Activated CD4-positive, alpha-beta T cell treated with anti-CD3 and anti-CD28 coated beads, Interleukin-2, amount 10 ng/mL, durations not matched to agents 24 days and 14 days (primary cell): ENCODE measurements around the gene PLPP4. TPM values are rescaled to one million over a fixed set of nuclear protein-coding genes. Genes with fewer than 3 reads are reported as not detected.

Experiments used
- DNase-seq: peaks from one replicate; pipeline ENCODE4 v3.0.0; 2022
- H3K27ac Mint-ChIP-seq: one replicate; pipeline ENCODE4 v1.8.0; 2022; ENCODE audit warnings: mild to moderate bottlenecking, mixed read lengths
- H3K27me3 Mint-ChIP-seq: one replicate; pipeline ENCODE4 v1.8.0; 2022; ENCODE audit warnings: mixed read lengths
- H3K36me3 Mint-ChIP-seq: one replicate; pipeline ENCODE4 v1.8.0; 2022; ENCODE audit warnings: low read depth, mild to moderate bottlenecking, mixed read lengths
- H3K4me1 Mint-ChIP-seq: one replicate; pipeline ENCODE4 v1.8.0; 2021; ENCODE audit warnings: mixed read lengths
- H3K4me3 Mint-ChIP-seq: one replicate; pipeline ENCODE4 v1.8.0; 2022; ENCODE audit warnings: mild to moderate bottlenecking, moderate library complexity, mixed read lengths
- H3K9me3 Mint-ChIP-seq: one replicate; pipeline ENCODE4 v1.8.0; 2021; ENCODE audit warnings: mixed read lengths
- intact Hi-C: fragments of 100-400 bp; cut with micrococcal nuclease; formaldehyde crosslinking; loops from one replicate; pipeline ENCODE4 v1.15.1; 2023
- total RNA-seq: library from RNA; stranded (reverse); gene quantifications from 2 replicates; pipeline ENCODE4 v1.2.3, GENCODE V29; 2022

PLPP4 gene
- total RNA-seq, 1 donor from 2014 or later = not detected

DNA sequence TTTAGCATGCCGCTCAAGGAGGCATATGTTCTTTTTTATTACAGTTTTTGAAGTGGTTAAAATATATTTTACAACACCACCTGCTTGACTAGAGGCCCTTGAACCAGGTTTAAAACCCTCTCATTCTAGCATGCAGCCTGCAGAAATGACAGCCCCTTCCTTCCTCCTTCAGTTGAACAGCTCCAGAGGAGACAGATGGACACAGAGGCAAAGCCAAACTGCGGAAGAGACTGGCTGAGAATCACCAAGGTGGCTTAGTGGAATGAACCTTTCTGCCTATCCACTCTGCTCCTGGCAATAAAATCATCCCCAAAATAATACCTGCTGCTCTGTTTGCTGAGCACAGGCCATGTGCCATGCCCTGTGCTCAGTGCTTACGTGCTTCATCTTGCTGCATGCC lies 23.9 kb upstream of the PLPP4 start:
- Mint-ChIP-seq H3K27me3 (peaks cover 20% of the 10 kb centered on the region), H3K27ac (no peak overlapping the region), H3K4me3 (no peak overlapping the region), H3K4me1 (no peaks in the 10 kb centered on the region), H3K9me3 (no peaks in the 10 kb centered on the region), H3K36me3 (no peaks in the 10 kb centered on the region)
- intact Hi-C loops = no loop called here
- DNase-seq = no peak

DNA sequence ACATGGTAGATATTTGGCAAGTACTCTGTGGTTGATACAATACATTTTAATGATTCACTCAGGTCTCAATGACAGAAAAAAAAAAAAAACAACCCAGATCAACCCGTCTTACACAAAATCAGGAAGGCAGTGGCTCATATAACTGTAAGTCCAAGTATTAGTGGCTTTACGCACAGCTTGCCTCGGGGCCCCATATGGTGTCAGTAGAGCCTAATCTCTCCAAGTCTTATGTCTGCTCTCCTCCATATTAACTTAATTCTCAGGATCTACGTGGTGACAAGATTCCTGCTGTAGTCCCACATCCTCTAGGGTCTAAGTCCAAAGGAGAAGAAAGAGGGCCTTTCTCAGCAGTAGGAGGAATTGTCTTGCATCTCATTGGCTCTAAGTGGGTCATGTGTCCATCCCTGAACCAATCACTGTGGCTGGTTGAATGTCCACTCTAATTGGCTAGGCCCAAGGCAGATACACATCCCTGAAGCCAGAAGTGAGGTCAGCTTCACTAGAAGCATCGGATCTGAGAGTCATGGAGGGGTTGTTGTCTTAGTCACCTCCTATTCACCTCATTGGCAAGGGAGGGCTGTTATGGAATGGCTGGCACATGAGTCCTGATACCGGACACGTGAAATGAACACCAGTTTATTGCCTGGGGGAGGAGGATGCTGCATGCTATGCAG lies 20.5 kb upstream of the PLPP4 start:
- no peaks in the 10 kb centered on the region for H3K9me3 Mint-ChIP-seq
- no peak overlapping the region for H3K27ac Mint-ChIP-seq
- no peaks in the 10 kb centered on the region for H3K4me1 Mint-ChIP-seq
- no peaks in the 10 kb centered on the region for H3K36me3 Mint-ChIP-seq
- H3K27me3 Mint-ChIP-seq = peaks cover 9% of the 10 kb centered on the region
- H3K4me3 Mint-ChIP-seq = no peak overlapping the region
- DNase-seq = no peak
- intact Hi-C loops = no loop called here

DNA sequence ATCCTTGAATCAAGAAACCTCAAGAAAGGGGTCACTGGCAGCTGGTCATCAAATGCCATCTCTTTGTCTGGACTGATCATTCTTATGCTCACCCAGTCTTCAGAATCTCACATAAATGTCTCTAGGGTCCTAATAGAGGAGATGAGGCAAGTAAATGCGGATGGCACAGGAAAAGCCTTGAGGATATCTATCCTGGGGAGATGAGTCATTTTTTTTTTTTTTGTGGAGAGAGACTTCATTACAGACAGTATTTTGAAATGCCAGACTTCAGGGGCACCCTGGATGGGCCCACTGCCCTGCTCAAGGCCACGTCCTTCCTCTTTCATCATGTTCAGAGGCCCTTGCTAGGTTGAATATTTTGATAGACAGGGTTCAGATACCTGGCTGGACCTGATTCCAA lies 19.5 kb upstream of the PLPP4 start:
- Mint-ChIP-seq H3K27ac (no peak overlapping the region), H3K9me3 (no peaks in the 10 kb centered on the region), H3K4me3 (no peak overlapping the region), H3K36me3 (no peaks in the 10 kb centered on the region), H3K4me1 (no peaks in the 10 kb centered on the region), H3K27me3 (peaks cover 4% of the 10 kb centered on the region)
- intact Hi-C loops = no loop called here
- DNase-seq = no peak

DNA sequence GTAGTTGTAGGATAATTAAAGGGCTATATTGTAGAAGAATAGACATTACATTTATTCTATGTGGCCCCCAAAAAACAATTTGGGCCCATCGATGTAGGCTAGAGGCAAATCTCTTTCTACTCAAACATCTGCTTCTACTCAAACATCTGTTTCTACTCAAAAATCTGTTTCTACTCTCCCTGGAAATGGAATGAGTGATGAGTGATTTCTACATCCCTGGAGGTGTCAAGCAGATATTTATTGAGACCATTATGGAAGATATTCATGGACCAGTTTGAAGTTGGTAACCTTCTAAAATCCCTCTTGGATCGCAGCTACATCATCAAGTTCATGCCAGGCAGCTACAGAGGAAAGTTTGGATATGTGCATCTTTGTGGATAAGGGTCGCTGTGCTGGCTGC lies 5.1 kb upstream of the PLPP4 start:
- Mint-ChIP-seq H3K9me3 (no peaks in the 10 kb centered on the region), H3K36me3 (no peaks in the 10 kb centered on the region), H3K27me3 (peaks cover 15% of the 10 kb centered on the region), H3K27ac (no peak overlapping the region), H3K4me3 (no peak overlapping the region), H3K4me1 (no peaks in the 10 kb centered on the region)
- DNase-seq = no peak
- intact Hi-C loops = no loop called here

DNA sequence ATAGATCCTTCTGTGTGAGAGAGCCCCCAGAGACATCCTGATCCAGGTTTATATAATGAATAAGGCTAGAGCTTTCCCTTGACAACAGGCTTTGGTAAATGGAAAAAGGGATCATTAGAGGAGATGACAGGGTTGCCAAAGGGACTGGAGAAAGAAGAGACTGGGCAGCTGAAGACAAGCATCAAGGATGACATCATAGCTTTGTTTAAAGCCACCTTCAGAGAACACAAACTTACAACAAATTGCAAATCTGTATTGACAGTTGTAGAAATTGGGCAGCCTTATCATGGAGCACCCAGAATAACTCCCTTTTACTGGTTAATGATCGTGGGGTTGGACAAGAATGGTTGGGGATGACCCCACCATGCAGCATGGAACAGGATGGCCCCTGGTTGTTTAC lies 3.7 kb upstream of the PLPP4 start:
- intact Hi-C loops = no loop called here
- Mint-ChIP-seq H3K27me3 (peaks cover 25% of the 10 kb centered on the region), H3K4me3 (no peak overlapping the region), H3K27ac (no peak overlapping the region), H3K4me1 (no peaks in the 10 kb centered on the region), H3K36me3 (no peaks in the 10 kb centered on the region), H3K9me3 (no peaks in the 10 kb centered on the region)
- peak; percentile 9 for DNase-seq

DNA sequence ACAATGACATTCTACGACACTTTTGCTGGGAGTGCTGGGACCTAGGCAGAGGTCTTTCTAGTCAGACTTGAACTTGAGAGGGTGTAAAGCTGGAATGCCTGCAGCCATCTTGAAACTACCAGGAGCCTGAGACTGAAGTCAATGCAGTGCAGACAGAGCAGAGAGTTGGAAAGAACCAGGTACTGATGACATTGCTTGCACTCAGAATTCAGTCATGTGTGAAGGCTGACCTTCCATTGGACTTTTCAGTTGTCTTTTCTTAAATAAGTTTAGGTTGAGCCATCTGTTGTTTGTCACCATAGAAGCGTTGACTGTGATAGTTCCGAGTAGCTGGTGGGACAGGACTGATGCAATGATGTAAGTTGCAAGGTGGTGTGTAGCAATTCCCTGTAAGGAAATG lies 3.1 kb upstream of the PLPP4 start:
- Mint-ChIP-seq H3K36me3 (no peaks in the 10 kb centered on the region), H3K4me3 (no peak overlapping the region), H3K27me3 (peaks cover 30% of the 10 kb centered on the region), H3K9me3 (no peaks in the 10 kb centered on the region), H3K4me1 (no peaks in the 10 kb centered on the region), H3K27ac (no peak overlapping the region)
- intact Hi-C loops = no loop called here
- peak; percentile 26 for DNase-seq

DNA sequence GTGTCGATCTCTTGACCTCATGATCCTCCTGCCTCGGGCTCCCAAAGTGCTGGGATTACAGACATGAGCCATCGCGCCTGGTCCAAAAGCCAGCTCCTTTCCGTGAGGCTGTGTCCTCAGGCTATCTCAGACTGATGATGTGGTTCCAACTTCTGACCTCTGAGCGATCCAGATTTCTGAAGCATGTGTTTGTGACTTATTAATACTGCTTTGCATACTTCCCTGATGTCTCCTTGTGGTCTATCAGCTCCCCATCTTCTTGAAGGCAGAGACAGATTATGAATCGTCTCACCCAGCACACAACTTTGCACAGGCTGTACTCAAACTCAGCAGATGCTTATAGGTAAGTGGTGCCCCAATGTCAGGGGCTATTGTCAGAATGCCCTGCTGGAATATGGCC lies 2.0 kb upstream of the PLPP4 start:
- Mint-ChIP-seq H3K27ac (no peak overlapping the region), H3K36me3 (no peaks in the 10 kb centered on the region), H3K27me3 (peaks cover 34% of the 10 kb centered on the region), H3K4me1 (no peaks in the 10 kb centered on the region), H3K9me3 (no peaks in the 10 kb centered on the region), H3K4me3 (no peak overlapping the region)
- DNase-seq = peak; percentile 39
- intact Hi-C loops = no loop called here

DNA sequence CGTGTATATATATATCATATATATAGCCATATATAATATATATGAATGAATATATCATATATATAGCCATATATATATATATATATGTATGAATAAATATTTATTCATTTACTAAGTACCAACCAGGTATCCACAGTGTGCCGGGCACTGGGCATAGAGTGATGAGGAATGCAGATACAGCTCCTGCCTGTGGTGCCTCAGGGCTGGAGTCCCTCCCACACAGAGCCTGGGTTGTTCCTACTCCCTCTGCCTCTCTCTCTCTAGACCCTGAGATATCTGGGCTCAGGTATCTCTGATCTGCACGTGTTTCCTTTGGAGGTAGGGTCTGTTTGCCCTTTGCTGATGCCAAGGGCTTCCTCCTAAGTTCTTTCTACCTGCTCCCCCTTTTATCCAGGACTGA lies 1.4 kb upstream of the PLPP4 start:
- Mint-ChIP-seq H3K4me1 (no peaks in the 10 kb centered on the region), H3K27ac (no peak overlapping the region), H3K4me3 (no peak overlapping the region), H3K9me3 (no peaks in the 10 kb centered on the region), H3K27me3 (peaks cover 34% of the 10 kb centered on the region), H3K36me3 (no peaks in the 10 kb centered on the region)
- peak; percentile 19 for DNase-seq
- intact Hi-C loops = no loop called here

DNA sequence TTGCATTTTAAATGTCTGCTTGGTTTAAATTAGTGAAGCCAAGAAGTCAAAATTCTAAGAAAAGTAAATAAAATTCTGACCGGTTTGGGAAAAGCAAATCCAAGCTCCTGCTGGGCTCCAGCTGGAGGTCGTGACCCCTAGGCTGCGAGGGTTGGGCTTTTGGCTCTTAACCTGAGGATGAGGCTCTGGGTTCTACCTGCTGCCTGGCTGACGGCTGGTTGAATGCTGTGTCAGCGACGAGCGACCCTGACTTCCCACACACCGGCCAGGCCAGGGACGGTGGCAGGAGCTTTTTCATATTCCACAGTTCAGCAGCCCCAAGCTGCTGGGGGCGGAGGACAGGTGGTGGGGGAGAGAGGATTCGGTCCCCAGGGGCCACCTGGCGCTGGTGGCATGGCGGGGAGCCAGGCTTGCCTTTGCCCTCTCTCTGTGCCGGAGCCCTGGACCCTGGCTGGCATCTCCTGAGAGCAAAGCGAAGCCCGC lies 843 bp upstream of the PLPP4 start:
- peak overlapping the region; percentile 43 for H3K4me3 Mint-ChIP-seq
- DNase-seq = peak; percentile 28
- H3K4me1 Mint-ChIP-seq = no peaks in the 10 kb centered on the region
- H3K27ac Mint-ChIP-seq = no peak overlapping the region
- no peaks in the 10 kb centered on the region for H3K9me3 Mint-ChIP-seq
- no peaks in the 10 kb centered on the region for H3K36me3 Mint-ChIP-seq
- intact Hi-C loops = no loop called here
- peaks cover 34% of the 10 kb centered on the region for H3K27me3 Mint-ChIP-seq

DNA sequence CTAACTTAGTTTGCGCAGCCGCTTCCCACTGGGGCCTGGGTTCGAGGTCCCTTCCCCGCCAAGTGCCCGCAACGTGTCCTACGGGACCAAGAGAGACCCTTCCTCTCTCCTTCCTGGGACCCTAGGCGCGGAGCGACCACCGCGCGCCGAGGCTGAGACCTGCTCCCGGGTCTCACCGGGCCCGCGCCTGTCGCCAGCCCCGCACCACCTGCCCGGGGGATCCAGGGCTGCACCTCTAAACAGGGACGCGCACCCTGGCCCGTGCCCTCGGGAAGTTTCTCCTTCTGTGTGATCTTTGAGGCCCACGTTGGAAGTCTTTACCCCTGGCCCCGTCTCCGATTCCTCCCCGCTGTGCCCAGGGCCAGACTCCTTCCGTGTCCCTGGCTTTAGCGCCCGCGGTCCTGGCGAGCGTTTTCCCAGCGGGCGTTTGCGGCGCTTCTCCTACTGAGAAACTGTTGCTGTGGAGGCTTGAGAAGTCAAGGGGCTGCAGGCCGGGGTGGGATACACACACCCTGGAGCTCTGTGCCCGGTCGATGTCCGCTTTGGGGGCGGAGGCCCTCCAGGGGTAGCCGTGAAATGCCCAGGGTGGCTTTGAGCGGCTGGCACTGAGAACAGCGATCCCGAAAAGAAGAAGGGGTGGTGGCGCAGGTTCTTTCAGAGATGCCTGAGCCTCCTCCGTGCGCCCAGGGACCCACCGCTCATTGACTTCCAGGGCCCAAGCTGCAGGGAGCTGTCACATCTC lies 575 bp downstream of the PLPP4 start:
- Mint-ChIP-seq H3K36me3 (no peaks in the 10 kb centered on the region), H3K4me1 (no peaks in the 10 kb centered on the region), H3K27ac (no peak overlapping the region), H3K9me3 (no peaks in the 10 kb centered on the region), H3K4me3 (no peak overlapping the region), H3K27me3 (peaks cover 34% of the 10 kb centered on the region)
- intact Hi-C loops = no loop called here
- DNase-seq = peak; percentile 44

DNA sequence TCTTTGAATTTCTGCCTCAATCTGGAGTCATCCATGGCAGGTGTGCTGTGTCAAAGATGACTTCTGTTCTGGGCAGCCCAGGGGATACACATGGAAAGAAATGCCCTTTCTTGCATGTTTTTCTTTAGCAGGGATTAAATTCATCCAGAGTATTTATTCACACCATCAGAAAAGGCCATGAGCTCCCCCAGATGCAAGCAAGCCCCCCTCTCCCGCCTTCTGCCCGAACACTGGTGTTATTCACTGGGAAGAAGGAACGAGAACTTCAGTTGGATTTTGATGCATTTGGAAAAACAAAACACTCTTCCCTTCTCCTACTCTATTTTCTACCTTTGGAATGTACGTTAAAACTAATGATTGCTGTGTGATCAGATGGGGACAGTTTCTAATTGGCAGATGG lies 1.4 kb downstream of the PLPP4 start:
- Mint-ChIP-seq H3K4me3 (no peak overlapping the region), H3K4me1 (no peaks in the 10 kb centered on the region), H3K27ac (no peak overlapping the region), H3K9me3 (no peaks in the 10 kb centered on the region), H3K36me3 (no peaks in the 10 kb centered on the region), H3K27me3 (peaks cover 34% of the 10 kb centered on the region)
- DNase-seq = peak; percentile 8
- intact Hi-C loops = no loop called here

DNA sequence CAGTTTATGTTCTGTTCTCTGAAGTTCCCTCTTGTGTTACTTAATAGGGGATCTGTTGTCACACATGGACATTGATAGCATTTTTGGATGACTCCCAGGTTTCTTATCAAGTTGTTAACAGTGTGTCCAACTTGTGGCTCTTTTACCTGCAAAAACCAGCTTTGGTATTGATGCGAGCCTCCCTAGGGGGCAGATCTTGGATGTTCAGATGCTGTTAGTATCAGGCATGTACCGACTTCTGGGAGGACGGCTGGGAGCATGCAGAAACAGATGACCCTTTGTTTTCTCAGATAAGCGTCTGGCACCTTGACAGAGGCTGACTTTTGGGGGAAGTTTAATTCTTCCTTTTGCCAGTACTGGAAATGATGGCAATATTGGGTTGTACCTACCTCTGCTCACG lies 2.2 kb downstream of the PLPP4 start:
- no peak overlapping the region for H3K4me3 Mint-ChIP-seq
- H3K27ac Mint-ChIP-seq = no peak overlapping the region
- no peaks in the 10 kb centered on the region for H3K4me1 Mint-ChIP-seq
- DNase-seq = peak; percentile 10
- intact Hi-C loops = no loop called here
- no peaks in the 10 kb centered on the region for H3K36me3 Mint-ChIP-seq
- no peaks in the 10 kb centered on the region for H3K9me3 Mint-ChIP-seq
- peaks cover 34% of the 10 kb centered on the region for H3K27me3 Mint-ChIP-seq

DNA sequence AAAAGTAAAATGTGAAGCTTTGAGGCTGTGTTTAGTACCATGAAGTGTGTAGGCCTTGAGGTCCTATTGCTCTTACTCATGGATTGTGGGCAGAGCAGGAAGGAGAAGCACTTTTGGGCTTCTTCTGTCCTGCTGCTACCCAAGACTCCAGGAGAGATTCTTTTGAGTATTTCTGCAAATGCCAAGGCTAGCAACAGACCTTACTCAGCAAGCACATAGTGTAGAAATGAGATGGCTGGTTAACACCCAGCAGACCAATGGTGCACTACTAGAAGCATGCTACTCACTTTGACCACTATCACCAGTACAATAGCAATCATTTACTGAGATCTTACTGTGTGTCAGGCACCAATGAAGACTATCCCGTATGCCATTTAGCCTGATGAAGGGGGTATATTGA lies 3.2 kb downstream of the PLPP4 start:
- peak; percentile 22 for DNase-seq
- Mint-ChIP-seq H3K27ac (no peak overlapping the region), H3K4me3 (no peak overlapping the region), H3K9me3 (no peaks in the 10 kb centered on the region), H3K36me3 (no peaks in the 10 kb centered on the region), H3K27me3 (peaks cover 30% of the 10 kb centered on the region), H3K4me1 (no peaks in the 10 kb centered on the region)
- intact Hi-C loops = no loop called here

DNA sequence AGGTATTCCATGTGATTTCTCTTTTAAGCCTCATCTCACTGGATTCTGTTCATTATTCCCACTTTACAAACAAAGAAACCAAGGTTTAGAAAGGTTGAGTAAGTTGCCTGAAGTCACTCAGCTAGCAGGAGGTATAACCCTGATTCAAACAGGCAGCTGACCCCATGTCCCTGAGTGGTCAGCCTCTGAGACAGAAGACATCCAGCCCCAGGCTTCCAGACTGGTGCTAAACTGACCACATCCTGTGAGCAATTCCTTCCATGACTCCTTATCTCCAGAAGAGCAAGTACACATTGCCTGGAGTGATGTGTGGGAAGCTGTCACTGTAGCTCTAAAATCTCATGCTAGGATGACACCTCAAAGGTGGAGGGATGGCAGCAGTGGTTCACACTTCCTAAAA lies 3.7 kb downstream of the PLPP4 start:
- Mint-ChIP-seq H3K27me3 (peaks cover 27% of the 10 kb centered on the region), H3K36me3 (no peaks in the 10 kb centered on the region), H3K4me1 (no peaks in the 10 kb centered on the region), H3K9me3 (no peaks in the 10 kb centered on the region), H3K4me3 (no peak overlapping the region), H3K27ac (no peak overlapping the region)
- peak; percentile 20 for DNase-seq
- intact Hi-C loops = no loop called here
